HCT116 (cell line): ENCODE results near the gene DAGLA. TPM values are rescaled to one million over a fixed set of nuclear protein-coding genes. Genes with fewer than 3 reads are reported as not detected.

Source experiments
- ATAC-seq: fragments of 200-7000 bp; cut with Tn5 transposase; 2 replicates; pipeline ENCODE4 v1.9.1; 2020; ENCODE audit warnings: mild to moderate bottlenecking, moderate library complexity
- BruUV-seq: library from RNA; stranded (reverse); fragments of 400-500 nt; replicated peaks from 2 replicates; lab custom pipeline; 2021; lab: Mats Ljungman, UMichigan
- CTCF ChIA-PET: fragments of 300-600 bp; sonication (Branson Sonifier 250); formaldehyde crosslinking; loops from one replicate; lab custom pipeline; 2021; ENCODE audit warnings: antibody characterized with exemption; lab: Charles Lee
- POLR2A ChIA-PET: fragments of 300-600, 350-600 bp; sonication (Branson Sonifier 250); formaldehyde crosslinking; loops from one replicate; lab custom pipeline; 2021; ENCODE audit warnings: antibody characterized with exemption; lab: Charles Lee
- RAD21 ChIA-PET, 2 experiments: fragments of 300-600 bp; sonication (Branson Sonifier 250); formaldehyde crosslinking; loops; one replicate each; lab custom pipeline; 2023; ENCODE audit warnings: low total read pairs in 2 of 2; ENCODE audit not compliant: uncharacterized antibody in 2 of 2, unreplicated experiment in 2 of 2, low non-redundant PET in 1 of 2; lab: Charles Lee
- DNase-seq: peaks from one replicate; pipeline ENCODE4 v3.0.0-alpha.2; 2010; ENCODE audit warnings: low read depth, low spot score
- H2AFZ ChIP-seq: fragments of 200-600 bp; shearing (Covaris generic), sonication (generic); 2 replicates; pipeline ENCODE4 v1.6.1; 2017; ENCODE audit warnings: low read depth, mixed run types, mixed read lengths, antibody characterized with exemption, low read length; ENCODE audit not compliant: poor library complexity, severe bottlenecking
- H3K27ac ChIP-seq: 2 replicates; pipeline ENCODE4 v1.5.1; 2012; ENCODE audit warnings: low read depth, low read length
- H3K27me3 ChIP-seq: fragments of 200-600 bp; sonication (generic); 2 replicates; pipeline ENCODE4 v1.6.1; 2016; ENCODE audit warnings: mixed run types, low read length, mixed read lengths; ENCODE audit not compliant: insufficient read depth
- H3K36me3 ChIP-seq, 2 experiments: fragments of 200-500 bp in 1 of 2; fragments of 200-600 bp in 1 of 2; sonication (Bioruptor generic) in 1 of 2; sonication (generic) in 1 of 2; 2 replicates each; pipeline versions ENCODE4 v1.5.1 to v1.6.1; 2014 to 2016; ENCODE audit warnings: low read length in 2 of 2, inconsistent platforms in 1 of 2, mixed read lengths in 1 of 2, mixed run types in 1 of 2; ENCODE audit not compliant: insufficient read depth in 2 of 2, control insufficient read depth in 1 of 2
- H3K4me1 ChIP-seq, 2 experiments: fragments of 200-600 bp in 1 of 2; sonication (generic) in 1 of 2; 2 replicates each; pipeline versions ENCODE4 v1.5.1 to v1.6.1; 2012 to 2017; ENCODE audit warnings: low read length in 2 of 2, inconsistent platforms in 1 of 2, mild to moderate bottlenecking in 1 of 2, mixed read lengths in 1 of 2, mixed run types in 1 of 2, moderate library complexity in 1 of 2; ENCODE audit not compliant: insufficient read depth in 2 of 2, control insufficient read depth in 1 of 2
- H3K4me2 ChIP-seq: fragments of 200-600 bp; sonication (generic); 2 replicates; pipeline ENCODE4 v1.6.1; 2017; ENCODE audit warnings: mixed run types, low read length, mixed read lengths
- H3K4me3 ChIP-seq, 2 experiments: fragments of 200-600 bp in 1 of 2; sonication (generic) in 1 of 2; replicated peaks in 1 of 2; 2 replicates each; pipeline ENCODE4 v1.5.1; 2011 to 2016; ENCODE audit warnings: low read length in 2 of 2, control low read depth in 1 of 2, low read depth in 1 of 2, mild to moderate bottlenecking in 1 of 2, mixed read lengths in 1 of 2, mixed run types in 1 of 2
- H3K79me2 ChIP-seq: fragments of 200-600 bp; sonication (generic); 2 replicates; pipeline ENCODE4 v1.6.1; 2017; ENCODE audit warnings: mild to moderate bottlenecking, mixed run types, low read length, moderate library complexity, mixed read lengths; ENCODE audit not compliant: insufficient read depth
- H3K9ac ChIP-seq: fragments of 200-600 bp; sonication (generic); 2 replicates; pipeline ENCODE4 v1.6.1; 2016; ENCODE audit warnings: low read length, mixed read lengths
- H3K9me2 ChIP-seq: fragments of 200-600 bp; sonication (generic), shearing (Covaris generic); 2 replicates; pipeline ENCODE4 v1.6.1; 2017; ENCODE audit warnings: mixed run types, mild to moderate bottlenecking, moderate library complexity; ENCODE audit not compliant: insufficient read depth
- H3K9me3 ChIP-seq, 2 experiments: fragments of 200-500 bp in 1 of 2; fragments of 200-600 bp in 1 of 2; sonication (Bioruptor generic) in 1 of 2; sonication (generic) in 1 of 2; 2 replicates each; pipeline ENCODE4 v1.6.1; 2014 to 2017; ENCODE audit warnings: low read length in 2 of 2, mixed read lengths in 2 of 2, inconsistent platforms in 1 of 2, low read depth in 1 of 2, mild to moderate bottlenecking in 1 of 2, mixed run types in 1 of 2, moderate library complexity in 1 of 2; ENCODE audit not compliant: control insufficient read depth in 1 of 2, insufficient read depth in 1 of 2
- H4K20me1 ChIP-seq: fragments of 200-600 bp; sonication (generic), shearing (Covaris generic); 2 replicates; pipeline ENCODE4 v1.6.1; 2017; ENCODE audit warnings: mixed run types, mild to moderate bottlenecking, moderate library complexity; ENCODE audit not compliant: insufficient read depth
- ATF3 ChIP-seq: IDR thresholded peaks from 2 replicates; pipeline ENCODE4 v1.6.1; 2012
- CEBPB ChIP-seq: IDR thresholded peaks from 2 replicates; pipeline ENCODE4 v1.6.1; 2012; ENCODE audit warnings: low read depth
- FOSL1 ChIP-seq: IDR thresholded peaks from 2 replicates; pipeline ENCODE4 v1.6.1; 2012; ENCODE audit warnings: low read depth
- MAX ChIP-seq: IDR thresholded peaks from 2 replicates; pipeline ENCODE4 v1.6.1; 2012
- POLR2A ChIP-seq: IDR thresholded peaks from 2 replicates; pipeline ENCODE4 v1.7.0; 2011; ENCODE audit warnings: borderline replicate concordance; ENCODE audit not compliant: insufficient read depth, insufficient read length; ENCODE audit errors: extremely low read depth
- YY1 ChIP-seq: IDR thresholded peaks from 2 replicates; pipeline ENCODE4 v1.6.1; 2011; ENCODE audit warnings: low read length, low read depth, moderate library complexity, mild to moderate bottlenecking; ENCODE audit not compliant: insufficient replicate concordance; ENCODE audit errors: extremely low read depth
- ZNF274 ChIP-seq: fragments of 200-500 bp; sonication (Bioruptor generic); IDR thresholded peaks from 2 replicates; pipeline ENCODE4 v1.6.1; 2014; ENCODE audit warnings: mild to moderate bottlenecking, low read depth, low read length, inconsistent platforms
- intact Hi-C: fragments of 100-400 bp; cut with micrococcal nuclease; formaldehyde crosslinking; loops from 2 replicates; pipeline ENCODE4 v1.10.0; 2022
- total RNA-seq: library from RNA; stranded (reverse); gene quantifications from one replicate; pipeline ENCODE4 v1.2.1, GENCODE V29; 2021; ENCODE audit not compliant: unreplicated experiment

Gene DAGLA
- total RNA-seq, 1 experiment from 2014 or later = 2.7 TPM

GRCh38 chr11:61738776-61739175, 58.6 kb downstream of the DAGLA start:
- Histone ChIP-seq H3K36me3 (no peaks in the 10 kb centered on the region), H3K9me3 (no peaks in the 10 kb centered on the region), H3K27ac (no peak overlapping the region), H3K9ac (no peak overlapping the region), H3K9me2 (no peaks in the 10 kb centered on the region), H4K20me1 (no peaks in the 10 kb centered on the region), H3K79me2 (no peaks in the 10 kb centered on the region), H3K4me2 (no peak overlapping the region), H3K4me3 (no peak overlapping the region), H3K27me3 (no peaks in the 10 kb centered on the region), H3K4me1 (no peaks in the 10 kb centered on the region), H2AFZ (no peak overlapping the region)
- DNase-seq = no peak
- BruUV-seq = no TSS peak
- ATAC-seq = no peak
- TF ChIP-seq POLR2A = no peak
- no peak for TF ChIP-seq MAX
- intact Hi-C loops = no loop called here
- ChIA-PET RAD21 (no interaction called here), POLR2A (no interaction called here), CTCF (interaction anchor here (1.9 kb wide), 1 partner anchor 9 kb away, joined by 9 read pairs; no protein-coding TSS in a partner anchor)

- Histone ChIP-seq H3K27ac (no peak overlapping the region), H2AFZ (no peak overlapping the region), H3K79me2 (no peaks in the 10 kb centered on the region), H3K36me3 (no peaks in the 10 kb centered on the region), H3K4me3 (no peak overlapping the region), H3K9me3 (no peaks in the 10 kb centered on the region), H3K9me2 (no peaks in the 10 kb centered on the region), H3K4me2 (no peak overlapping the region), H3K9ac (no peak overlapping the region), H3K4me1 (no peaks in the 10 kb centered on the region), H4K20me1 (no peaks in the 10 kb centered on the region), H3K27me3 (no peaks in the 10 kb centered on the region)
- intact Hi-C loops = no loop called here
- ATAC-seq = no peak
- no peak for DNase-seq
- POLR2A ChIA-PET = no interaction called here
- BruUV-seq = no TSS peak
- TF ChIP-seq YY1 = no peak
- no peak for TF ChIP-seq CEBPB
- no peak for TF ChIP-seq ZNF274
- TF ChIP-seq ATF3 = no peak
- TF ChIP-seq FOSL1 = no peak
- CTCF ChIA-PET = no interaction called here
- RAD21 ChIA-PET = no interaction called here
These were observed 59.2 kb downstream of the DAGLA start for GRCh38 chr11:61739413-61739812.
